SK-N-SH treated with all-trans-retinoic acid at 6 μM for 48 hours (cell line): ENCODE results near the gene GPRC5A.

ENCODE experiments used
- ARNTL ChIP-seq: fragments of 450-650 bp; formaldehyde crosslinking; IDR thresholded peaks from 2 replicates; pipeline ENCODE4 v1.5.0; 2020; ENCODE audit warnings: low read depth, mild to moderate bottlenecking, moderate library complexity, borderline replicate concordance
- BACH2 ChIP-seq: fragments of 250-450 bp; sonication (Bioruptor Pico); IDR thresholded peaks from 2 replicates; pipeline ENCODE4 v1.9.0; 2021; ENCODE audit warnings: mild to moderate bottlenecking, borderline replicate concordance
- CSDC2 ChIP-seq: fragments of 250-450 bp; sonication (Bioruptor Pico); IDR thresholded peaks from 2 replicates; pipeline ENCODE4 v1.5.0; 2020; ENCODE audit warnings: mild to moderate bottlenecking, moderate library complexity
- GLIS3 ChIP-seq: fragments of 250-450 bp; sonication (Bioruptor Pico); IDR thresholded peaks from 2 replicates; pipeline ENCODE4 v1.5.0; 2020; ENCODE audit warnings: mild to moderate bottlenecking, moderate library complexity
- PATZ1 ChIP-seq: fragments of 250-450 bp; sonication (Bioruptor Pico); IDR thresholded peaks from 2 replicates; pipeline ENCODE4 v1.8.0; 2020; ENCODE audit warnings: mild to moderate bottlenecking, moderate library complexity, borderline replicate concordance
- TCF4 ChIP-seq: fragments of 250-450 bp; sonication (Bioruptor Pico); IDR thresholded peaks from 2 replicates; pipeline ENCODE4 v1.8.0; 2021; ENCODE audit warnings: mild to moderate bottlenecking, moderate library complexity, borderline replicate concordance
- ZC3H10 ChIP-seq: fragments of 250-450 bp; sonication (Bioruptor Pico); IDR thresholded peaks from 2 replicates; pipeline ENCODE4 v1.5.1; 2021; ENCODE audit warnings: mild to moderate bottlenecking, moderate library complexity
- ZFP3 ChIP-seq: fragments of 250-450 bp; sonication (Bioruptor Pico); IDR thresholded peaks from 2 replicates; pipeline ENCODE4 v1.5.0; 2020; ENCODE audit warnings: mild to moderate bottlenecking, moderate library complexity
- ZNF70 ChIP-seq: fragments of 450-650 bp; formaldehyde crosslinking; IDR thresholded peaks from 2 replicates; pipeline ENCODE4 v1.5.0; 2020; ENCODE audit warnings: mild to moderate bottlenecking, moderate library complexity
- ZNF8 ChIP-seq: fragments of 450-650 bp; formaldehyde crosslinking; IDR thresholded peaks from 2 replicates; pipeline ENCODE4 v1.5.0; 2020; ENCODE audit warnings: mild to moderate bottlenecking, moderate library complexity

GRCh38 chr12:12965836-12966235 is 74.5 kb downstream of the GPRC5A start:
- TF ChIP-seq ZNF70 (no peak), BACH2 (CRISPR knock-in tag) (no peak), ARNTL (CRISPR knock-in tag) (no peak), CSDC2 (no peak), PATZ1 (no peak), ZNF8 (CRISPR knock-in tag) (no peak), GLIS3 (CRISPR knock-in tag) (no peak), ZFP3 (CRISPR knock-in tag) (no peak), ZC3H10 (CRISPR knock-in tag) (no peak), TCF4 (no peak)
